H9 (cell line): Measurements from ENCODE around the gene STXBP5L. TPM values are rescaled to one million over a fixed set of nuclear protein-coding genes. Genes with fewer than 3 reads are reported as not detected.

Experiments used
- DNase-seq: peaks from one replicate; pipeline ENCODE4 v3.0.0-alpha.2; 2017
- H2AFZ ChIP-seq: one replicate; pipeline ENCODE4 v1.6.1; 2013; ENCODE audit warnings: mild to moderate bottlenecking, low read length, control low read depth, moderate library complexity
- H2AK5ac ChIP-seq: 2 replicates; pipeline ENCODE4 v1.6.1; 2013; ENCODE audit warnings: low read length, control low read depth, mixed read lengths; ENCODE audit not compliant: insufficient read length
- H2BK120ac ChIP-seq: one replicate; pipeline ENCODE4 v1.6.1; 2013; ENCODE audit warnings: low read depth, mild to moderate bottlenecking, low read length, control low read depth, inconsistent platforms; ENCODE audit not compliant: poor library complexity, severe bottlenecking
- H2BK12ac ChIP-seq: 2 replicates; pipeline ENCODE4 v1.6.1; 2013; ENCODE audit warnings: low read length, control low read depth, mixed read lengths, low read depth; ENCODE audit not compliant: insufficient read length
- H2BK15ac ChIP-seq: 2 replicates; pipeline ENCODE4 v1.6.1; 2013; ENCODE audit warnings: low read depth, low read length, control low read depth
- H2BK20ac ChIP-seq: one replicate; pipeline ENCODE4 v1.6.1; 2013; ENCODE audit warnings: low read depth, mild to moderate bottlenecking, low read length, control low read depth, inconsistent platforms; ENCODE audit not compliant: poor library complexity, severe bottlenecking
- H2BK5ac ChIP-seq: 2 replicates; pipeline ENCODE4 v1.6.1; 2013; ENCODE audit warnings: low read length, control low read depth, mixed read lengths; ENCODE audit not compliant: insufficient read length
- H3K14ac ChIP-seq: 2 replicates; pipeline ENCODE4 v1.6.1; 2013; ENCODE audit warnings: low read length, control low read depth; ENCODE audit not compliant: insufficient read depth
- H3K18ac ChIP-seq: 2 replicates; pipeline ENCODE4 v1.6.1; 2013; ENCODE audit warnings: low read depth, mild to moderate bottlenecking, mixed read lengths, low read length, control low read depth; ENCODE audit not compliant: insufficient read length
- H3K23ac ChIP-seq: 2 replicates; pipeline ENCODE4 v1.6.1; 2013; ENCODE audit warnings: low read length, control low read depth, mixed read lengths, low read depth; ENCODE audit not compliant: insufficient read length
- H3K23me2 ChIP-seq: 2 replicates; pipeline ENCODE4 v1.6.1; 2013; ENCODE audit warnings: low read depth, mild to moderate bottlenecking, mixed read lengths, low read length, control low read depth; ENCODE audit not compliant: insufficient read length, poor library complexity, severe bottlenecking
- H3K27ac ChIP-seq: 2 replicates; pipeline ENCODE4 v1.5.1; 2013; ENCODE audit warnings: low read length, control low read depth, mixed read lengths, low read depth; ENCODE audit not compliant: insufficient read length
- H3K27me3 ChIP-seq: 2 replicates; pipeline ENCODE4 v1.6.1; 2013; ENCODE audit warnings: low read length, control low read depth, inconsistent platforms; ENCODE audit not compliant: insufficient read depth
- H3K4ac ChIP-seq: 2 replicates; pipeline ENCODE4 v1.6.1; 2013; ENCODE audit warnings: low read depth, mild to moderate bottlenecking, control low read depth, inconsistent platforms, low read length, moderate library complexity
- H3K4me1 ChIP-seq: 2 replicates; pipeline ENCODE4 v1.6.1; 2013; ENCODE audit warnings: low read length, control low read depth, inconsistent platforms; ENCODE audit not compliant: insufficient read depth
- H3K4me2 ChIP-seq: 2 replicates; pipeline ENCODE4 v1.6.1; 2013; ENCODE audit warnings: low read length, control low read depth, mixed read lengths; ENCODE audit not compliant: insufficient read length, insufficient read depth
- H3K56ac ChIP-seq: 2 replicates; pipeline ENCODE4 v1.6.1; 2013; ENCODE audit warnings: low read depth, mild to moderate bottlenecking, mixed read lengths, low read length, control low read depth; ENCODE audit not compliant: insufficient read length
- H3K79me1 ChIP-seq: 2 replicates; pipeline ENCODE4 v1.6.1; 2013; ENCODE audit warnings: low read depth, mild to moderate bottlenecking, moderate library complexity, low read length, control low read depth, inconsistent platforms; ENCODE audit not compliant: insufficient read depth, poor library complexity, severe bottlenecking
- H3K79me2 ChIP-seq: 2 replicates; pipeline ENCODE4 v1.6.1; 2013; ENCODE audit warnings: low read length, control low read depth, inconsistent platforms; ENCODE audit not compliant: insufficient read depth
- H3K9ac ChIP-seq: 2 replicates; pipeline ENCODE4 v1.6.1; 2013; ENCODE audit warnings: low read length, control low read depth, mixed read lengths; ENCODE audit not compliant: insufficient read length; ENCODE audit errors: extremely low read depth
- H3K9me3 ChIP-seq: one replicate; pipeline ENCODE4 v1.6.1; 2013; ENCODE audit warnings: low read depth, low read length, inconsistent platforms; ENCODE audit not compliant: control insufficient read depth
- H3T11ph ChIP-seq: one replicate; pipeline ENCODE4 v1.6.1; 2013; ENCODE audit warnings: mild to moderate bottlenecking, low read length, control low read depth, inconsistent platforms
- H4K20me1 ChIP-seq: one replicate; pipeline ENCODE4 v1.6.1; 2013; ENCODE audit not compliant: control insufficient read depth, insufficient read length, insufficient read depth
- H4K5ac ChIP-seq: 2 replicates; pipeline ENCODE4 v1.6.1; 2013; ENCODE audit warnings: low read depth, mild to moderate bottlenecking, mixed read lengths, low read length, control low read depth; ENCODE audit not compliant: insufficient read length
- H4K8ac ChIP-seq: replicated peaks from 2 replicates; pipeline ENCODE4 v1.6.1; 2013; ENCODE audit warnings: low read length, control low read depth, mixed read lengths, low read depth; ENCODE audit not compliant: insufficient read length
- H4K91ac ChIP-seq: 2 replicates; pipeline ENCODE4 v1.6.1; 2013; ENCODE audit warnings: low read depth, mild to moderate bottlenecking, moderate library complexity, mixed read lengths, low read length, control low read depth; ENCODE audit not compliant: insufficient read length
- H3K27ac Mint-ChIP-seq, 3 experiments: 2 replicates in 2 of 3; 3 replicates in 1 of 3; pipeline ENCODE4 v1.8.0; 2020 to 2021; ENCODE audit warnings: mixed read lengths in 3 of 3, mild to moderate bottlenecking in 1 of 3, moderate library complexity in 1 of 3
- H3K27me3 Mint-ChIP-seq: 2 replicates; pipeline ENCODE4 v1.8.0; 2021; ENCODE audit warnings: low read depth, mild to moderate bottlenecking, moderate library complexity, mixed read lengths
- H3K36me3 Mint-ChIP-seq, 3 experiments: 2 replicates in 2 of 3; 3 replicates in 1 of 3; pipeline ENCODE4 v1.8.0; 2020 to 2021; ENCODE audit warnings: low read depth in 3 of 3, mixed read lengths in 3 of 3; ENCODE audit not compliant: insufficient read depth in 1 of 3
- H3K4me1 Mint-ChIP-seq, 2 experiments: 2 replicates each; pipeline ENCODE4 v1.8.0; 2020; ENCODE audit warnings: mixed read lengths in 2 of 2
- H3K4me3 Mint-ChIP-seq, 2 experiments: 2 replicates in 1 of 2; 3 replicates in 1 of 2; pipeline ENCODE4 v1.8.0; 2020 to 2021; ENCODE audit warnings: mild to moderate bottlenecking in 2 of 2, mixed read lengths in 2 of 2, moderate library complexity in 1 of 2
- H3K9me3 Mint-ChIP-seq, 2 experiments: 2 replicates in 1 of 2; 3 replicates in 1 of 2; pipeline ENCODE4 v1.8.0; 2020; ENCODE audit warnings: mild to moderate bottlenecking in 2 of 2, mixed read lengths in 2 of 2, moderate library complexity in 1 of 2
- CTCF ChIP-seq: fragments of 200-600 bp; sonication (generic); conservative IDR thresholded peaks from 3 replicates; pipeline ENCODE4 v1.8.0; 2021; ENCODE audit warnings: antibody characterized with exemption, mild to moderate bottlenecking
- WGBS: extraction: QIAGEN DNeasy Blood & Tissue Kit; methylation state at CpG from one replicate; pipeline ENCODE4 v1.1.7; 2013; ENCODE audit warnings: missing lambda C conversion rate, low lambda C conversion rate, mixed read lengths; ENCODE audit not compliant: insufficient read length; ENCODE audit errors: extremely low coverage; 5-methylcytosine and 5-hydroxymethylcytosine counted together
- total RNA-seq: library from RNA; stranded (reverse); gene quantifications from 2 replicates; pipeline ENCODE4 v1.2.1, GENCODE V29; 2021

Gene STXBP5L
- total RNA-seq, 1 experiment from 2014 or later: 4.7 TPM

DNA sequence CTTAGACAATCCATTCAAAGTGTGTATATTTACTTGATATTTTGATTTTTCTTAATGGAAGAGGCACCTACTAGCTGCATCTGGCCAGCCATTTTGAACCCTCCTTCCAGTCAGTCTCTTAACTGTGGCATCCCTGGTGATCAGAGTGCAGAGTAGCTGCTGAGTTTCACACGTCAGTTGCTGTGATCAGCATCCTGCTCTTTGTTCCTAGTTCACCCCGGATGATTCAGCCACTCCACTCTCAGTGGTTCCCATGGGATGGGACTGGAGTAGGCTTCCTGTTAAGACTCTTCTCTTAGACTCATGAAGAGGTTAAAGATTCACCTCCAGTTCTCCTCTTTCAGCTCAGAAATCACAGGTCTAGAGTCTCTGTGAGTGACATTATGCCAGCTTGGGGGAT, 75.8 kb downstream of the STXBP5L start:
- H3K4me1 ChIP-seq: no peaks in the 10 kb centered on the region
- Mint-ChIP-seq H3K9me3 (peaks cover 26 to 30% of the 10 kb centered on the region in 2 experiments), H3K4me3 (no peak overlapping the region), H3K4me1 (peaks cover 9 to 12% of the 10 kb centered on the region in 2 experiments), H3K27ac (peak overlapping the region in 2 of 3 experiments; percentile 30 to 81; a peak in 2 of 7 replicates), H3K36me3 (peaks cover 18 to 35% (median 21%) of the 10 kb centered on the region in 3 experiments), H3K27me3 (no peaks in the 10 kb centered on the region; the same call in 1 of the 2 replicates)
- no peak overlapping the region for H4K91ac ChIP-seq
- H3K79me2 ChIP-seq: no peaks in the 10 kb centered on the region
- no peaks in the 10 kb centered on the region for H3K23me2 ChIP-seq
- no peak overlapping the region for H2BK20ac ChIP-seq
- peak; percentile 36 for DNase-seq
- H2AK5ac ChIP-seq: no peak overlapping the region
- H3K4me2 ChIP-seq: no peak overlapping the region
- no peaks in the 10 kb centered on the region for H3K9me3 ChIP-seq
- no CpG with 5 or more reads among the region's 2 CpGs for WGBS
- no peak overlapping the region for H3K14ac ChIP-seq
- no peaks in the 10 kb centered on the region for H3K27me3 ChIP-seq
- H3T11ph ChIP-seq: no peak overlapping the region
- H3K18ac ChIP-seq: no peak overlapping the region
- no peak overlapping the region for H2BK15ac ChIP-seq
- H3K4ac ChIP-seq: no peak overlapping the region
- H4K20me1 ChIP-seq: no peaks in the 10 kb centered on the region
- H2BK5ac ChIP-seq: no peak overlapping the region
- no peak overlapping the region for H4K8ac ChIP-seq
- H3K79me1 ChIP-seq: no peaks in the 10 kb centered on the region
- no peak overlapping the region for H3K56ac ChIP-seq
- H2BK120ac ChIP-seq: no peak overlapping the region
- no peak overlapping the region for H2AFZ ChIP-seq
- no peak for TF ChIP-seq CTCF
- no peak overlapping the region for H3K27ac ChIP-seq
- no peak overlapping the region for H4K5ac ChIP-seq
- H3K23ac ChIP-seq: no peak overlapping the region
- no peak overlapping the region for H2BK12ac ChIP-seq
- H3K9ac ChIP-seq: no peak overlapping the region
